HCT116 (cell line): ENCODE results near the gene PARP6. TPM values are rescaled to one million over a fixed set of nuclear protein-coding genes. Genes with fewer than 3 reads are reported as not detected.

Experiments
- ATAC-seq: fragments of 200-7000 bp; cut with Tn5 transposase; 2 replicates; pipeline ENCODE4 v1.9.1; 2020; ENCODE audit warnings: mild to moderate bottlenecking, moderate library complexity
- BruUV-seq: library from RNA; stranded (reverse); fragments of 400-500 nt; replicated peaks from 2 replicates; lab custom pipeline; 2021; lab: Mats Ljungman, UMichigan
- CTCF ChIA-PET: fragments of 300-600 bp; sonication (Branson Sonifier 250); formaldehyde crosslinking; loops from one replicate; lab custom pipeline; 2021; ENCODE audit warnings: antibody characterized with exemption; lab: Charles Lee
- POLR2A ChIA-PET: fragments of 300-600, 350-600 bp; sonication (Branson Sonifier 250); formaldehyde crosslinking; loops from one replicate; lab custom pipeline; 2021; ENCODE audit warnings: antibody characterized with exemption; lab: Charles Lee
- RAD21 ChIA-PET, 2 experiments: fragments of 300-600 bp; sonication (Branson Sonifier 250); formaldehyde crosslinking; loops; one replicate each; lab custom pipeline; 2023; ENCODE audit warnings: low total read pairs in 2 of 2; ENCODE audit not compliant: uncharacterized antibody in 2 of 2, unreplicated experiment in 2 of 2, low non-redundant PET in 1 of 2; lab: Charles Lee
- DNase-seq: peaks from one replicate; pipeline ENCODE4 v3.0.0-alpha.2; 2010; ENCODE audit warnings: low read depth, low spot score
- H2AFZ ChIP-seq: fragments of 200-600 bp; shearing (Covaris generic), sonication (generic); 2 replicates; pipeline ENCODE4 v1.6.1; 2017; ENCODE audit warnings: low read depth, mixed run types, mixed read lengths, antibody characterized with exemption, low read length; ENCODE audit not compliant: poor library complexity, severe bottlenecking
- H3K27ac ChIP-seq: 2 replicates; pipeline ENCODE4 v1.5.1; 2012; ENCODE audit warnings: low read depth, low read length
- H3K27me3 ChIP-seq: fragments of 200-600 bp; sonication (generic); 2 replicates; pipeline ENCODE4 v1.6.1; 2016; ENCODE audit warnings: mixed run types, low read length, mixed read lengths; ENCODE audit not compliant: insufficient read depth
- H3K36me3 ChIP-seq, 2 experiments: fragments of 200-500 bp in 1 of 2; fragments of 200-600 bp in 1 of 2; sonication (Bioruptor generic) in 1 of 2; sonication (generic) in 1 of 2; 2 replicates each; pipeline versions ENCODE4 v1.5.1 to v1.6.1; 2014 to 2016; ENCODE audit warnings: low read length in 2 of 2, inconsistent platforms in 1 of 2, mixed read lengths in 1 of 2, mixed run types in 1 of 2; ENCODE audit not compliant: insufficient read depth in 2 of 2, control insufficient read depth in 1 of 2
- H3K4me1 ChIP-seq, 2 experiments: fragments of 200-600 bp in 1 of 2; sonication (generic) in 1 of 2; 2 replicates each; pipeline versions ENCODE4 v1.5.1 to v1.6.1; 2012 to 2017; ENCODE audit warnings: low read length in 2 of 2, inconsistent platforms in 1 of 2, mild to moderate bottlenecking in 1 of 2, mixed read lengths in 1 of 2, mixed run types in 1 of 2, moderate library complexity in 1 of 2; ENCODE audit not compliant: insufficient read depth in 2 of 2, control insufficient read depth in 1 of 2
- H3K4me2 ChIP-seq: fragments of 200-600 bp; sonication (generic); 2 replicates; pipeline ENCODE4 v1.6.1; 2017; ENCODE audit warnings: mixed run types, low read length, mixed read lengths
- H3K4me3 ChIP-seq, 2 experiments: fragments of 200-600 bp in 1 of 2; sonication (generic) in 1 of 2; replicated peaks in 1 of 2; 2 replicates each; pipeline ENCODE4 v1.5.1; 2011 to 2016; ENCODE audit warnings: low read length in 2 of 2, control low read depth in 1 of 2, low read depth in 1 of 2, mild to moderate bottlenecking in 1 of 2, mixed read lengths in 1 of 2, mixed run types in 1 of 2
- H3K79me2 ChIP-seq: fragments of 200-600 bp; sonication (generic); 2 replicates; pipeline ENCODE4 v1.6.1; 2017; ENCODE audit warnings: mild to moderate bottlenecking, mixed run types, low read length, moderate library complexity, mixed read lengths; ENCODE audit not compliant: insufficient read depth
- H3K9ac ChIP-seq: fragments of 200-600 bp; sonication (generic); 2 replicates; pipeline ENCODE4 v1.6.1; 2016; ENCODE audit warnings: low read length, mixed read lengths
- H3K9me2 ChIP-seq: fragments of 200-600 bp; sonication (generic), shearing (Covaris generic); 2 replicates; pipeline ENCODE4 v1.6.1; 2017; ENCODE audit warnings: mixed run types, mild to moderate bottlenecking, moderate library complexity; ENCODE audit not compliant: insufficient read depth
- H3K9me3 ChIP-seq, 2 experiments: fragments of 200-500 bp in 1 of 2; fragments of 200-600 bp in 1 of 2; sonication (Bioruptor generic) in 1 of 2; sonication (generic) in 1 of 2; 2 replicates each; pipeline ENCODE4 v1.6.1; 2014 to 2017; ENCODE audit warnings: low read length in 2 of 2, mixed read lengths in 2 of 2, inconsistent platforms in 1 of 2, low read depth in 1 of 2, mild to moderate bottlenecking in 1 of 2, mixed run types in 1 of 2, moderate library complexity in 1 of 2; ENCODE audit not compliant: control insufficient read depth in 1 of 2, insufficient read depth in 1 of 2
- H4K20me1 ChIP-seq: fragments of 200-600 bp; sonication (generic), shearing (Covaris generic); 2 replicates; pipeline ENCODE4 v1.6.1; 2017; ENCODE audit warnings: mixed run types, mild to moderate bottlenecking, moderate library complexity; ENCODE audit not compliant: insufficient read depth
- CEBPB ChIP-seq: IDR thresholded peaks from 2 replicates; pipeline ENCODE4 v1.6.1; 2012; ENCODE audit warnings: low read depth
- EGR1 ChIP-seq: IDR thresholded peaks from 2 replicates; pipeline ENCODE4 v1.6.1; 2012; ENCODE audit warnings: low read depth
- ELF1 ChIP-seq: IDR thresholded peaks from 2 replicates; pipeline ENCODE4 v1.6.1; 2012; ENCODE audit warnings: low read depth, borderline replicate concordance
- EZH2phosphoT487 ChIP-seq: fragments of 200-600 bp; IDR thresholded peaks from 2 replicates; pipeline ENCODE4 v1.6.1; 2018; ENCODE audit warnings: antibody characterized with exemption, borderline replicate concordance
- FOSL1 ChIP-seq: IDR thresholded peaks from 2 replicates; pipeline ENCODE4 v1.6.1; 2012; ENCODE audit warnings: low read depth
- JUND ChIP-seq: IDR thresholded peaks from 2 replicates; pipeline ENCODE4 v1.6.1; 2012
- RAD21 ChIP-seq: IDR thresholded peaks from 2 replicates; pipeline ENCODE4 v1.6.1; 2012; ENCODE audit warnings: low read depth, mild to moderate bottlenecking
- SIN3A ChIP-seq: IDR thresholded peaks from 2 replicates; pipeline ENCODE4 v1.6.1; 2012; ENCODE audit warnings: low read depth
- SP1 ChIP-seq: IDR thresholded peaks from 2 replicates; pipeline ENCODE4 v1.6.1; 2012; ENCODE audit warnings: low read depth
- TCF7L2 ChIP-seq: IDR thresholded peaks from 2 replicates; pipeline ENCODE4 v1.7.0; 2011; ENCODE audit warnings: borderline replicate concordance, inconsistent platforms; ENCODE audit not compliant: insufficient read depth, insufficient read length; ENCODE audit errors: extremely low read depth
- YY1 ChIP-seq: IDR thresholded peaks from 2 replicates; pipeline ENCODE4 v1.6.1; 2011; ENCODE audit warnings: low read length, low read depth, moderate library complexity, mild to moderate bottlenecking; ENCODE audit not compliant: insufficient replicate concordance; ENCODE audit errors: extremely low read depth
- ZFX ChIP-seq: fragments of 450-650 bp; IDR thresholded peaks from 2 replicates; pipeline ENCODE4 v1.6.1; 2017
- intact Hi-C: fragments of 100-400 bp; cut with micrococcal nuclease; formaldehyde crosslinking; loops from 2 replicates; pipeline ENCODE4 v1.10.0; 2022
- total RNA-seq: library from RNA; stranded (reverse); gene quantifications from one replicate; pipeline ENCODE4 v1.2.1, GENCODE V29; 2021; ENCODE audit not compliant: unreplicated experiment
- TF ChIP-seq, protein P1 (sequence below): IDR thresholded peaks from 2 replicates; pipeline ENCODE4 v1.6.1; 2012; ENCODE audit warnings: low read depth
- TF ChIP-seq, protein P2 (sequence below), 3 experiments: fragments of 200-600 bp in 1 of 3; sonication (generic) in 1 of 3; IDR thresholded peaks in 2 of 3; conservative IDR thresholded peaks in 1 of 3; 2 replicates each; pipeline ENCODE4 v1.5.1; 2012 to 2017; ENCODE audit warnings: low read depth in 2 of 3, low read length in 2 of 3, antibody characterized with exemption in 1 of 3, borderline replicate concordance in 1 of 3, control low read depth in 1 of 3, mild to moderate bottlenecking in 1 of 3, mixed read lengths in 1 of 3, mixed run types in 1 of 3, moderate library complexity in 1 of 3; ENCODE audit not compliant: insufficient read depth in 1 of 3

Gene PARP6
- total RNA-seq, 1 experiment from 2014 or later = 67.9 TPM

DNA sequence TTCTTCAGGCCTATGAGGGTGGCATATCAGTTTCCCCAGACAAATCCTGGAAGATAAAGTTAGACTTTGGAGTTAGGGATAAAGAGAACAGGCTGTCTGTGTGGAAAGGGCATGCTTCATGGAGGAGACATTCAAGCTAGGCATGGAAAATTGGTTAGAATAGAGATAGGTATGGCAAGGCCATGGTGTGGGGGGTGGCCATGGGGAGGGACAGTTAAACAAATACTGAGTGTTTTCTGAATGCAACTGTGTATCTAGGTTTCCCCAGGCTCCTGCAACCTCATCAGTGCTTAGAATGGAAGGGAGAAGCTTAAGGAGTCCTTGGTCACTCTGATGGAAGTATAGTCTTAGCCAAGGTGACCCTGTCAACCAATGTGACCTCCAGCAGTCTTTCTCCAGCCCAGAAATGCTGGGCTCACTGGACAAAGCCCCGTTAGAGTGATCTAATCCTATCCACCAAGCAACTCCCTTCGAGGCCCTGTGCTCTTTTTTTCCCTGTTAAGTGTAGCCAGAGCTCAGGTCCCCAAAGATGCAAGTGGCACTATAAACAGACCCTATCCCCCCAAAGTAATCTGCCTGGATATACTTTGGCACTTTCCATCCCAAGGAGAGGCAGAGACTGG is 35.9 kb downstream of the PARP6 start:
- ChIA-PET POLR2A (interaction anchor here (4.9 kb wide), 1 partner anchor 9 kb away, joined by 48 read pairs; no protein-coding TSS in a partner anchor), CTCF (interaction anchor here (2.4 kb wide), 1 partner anchor 10 kb away, joined by 6 read pairs; no protein-coding TSS in a partner anchor), RAD21 (no interaction called here)
- peaks cover 31 to 51% of the 10 kb centered on the region in 2 experiments for H3K4me1 ChIP-seq
- peak overlapping the region; percentile 73 for H3K4me2 ChIP-seq
- BruUV-seq = no TSS peak
- no peaks in the 10 kb centered on the region for H3K9me3 ChIP-seq
- H3K79me2 ChIP-seq = peaks cover 19% of the 10 kb centered on the region
- peak overlapping the region; percentile 63 for H3K9ac ChIP-seq
- no peaks in the 10 kb centered on the region for H3K9me2 ChIP-seq
- no peaks in the 10 kb centered on the region for H3K27me3 ChIP-seq
- peak overlapping the region; percentile 93 for H3K27ac ChIP-seq
- ATAC-seq (no peak), DNase-seq (no peak)
- H3K36me3 ChIP-seq = peaks cover 2 to 8% of the 10 kb centered on the region in 2 experiments; a peak in 2 of 4 replicates
- TF ChIP-seq ZFX = no peak
- TF ChIP-seq, protein P1, sequence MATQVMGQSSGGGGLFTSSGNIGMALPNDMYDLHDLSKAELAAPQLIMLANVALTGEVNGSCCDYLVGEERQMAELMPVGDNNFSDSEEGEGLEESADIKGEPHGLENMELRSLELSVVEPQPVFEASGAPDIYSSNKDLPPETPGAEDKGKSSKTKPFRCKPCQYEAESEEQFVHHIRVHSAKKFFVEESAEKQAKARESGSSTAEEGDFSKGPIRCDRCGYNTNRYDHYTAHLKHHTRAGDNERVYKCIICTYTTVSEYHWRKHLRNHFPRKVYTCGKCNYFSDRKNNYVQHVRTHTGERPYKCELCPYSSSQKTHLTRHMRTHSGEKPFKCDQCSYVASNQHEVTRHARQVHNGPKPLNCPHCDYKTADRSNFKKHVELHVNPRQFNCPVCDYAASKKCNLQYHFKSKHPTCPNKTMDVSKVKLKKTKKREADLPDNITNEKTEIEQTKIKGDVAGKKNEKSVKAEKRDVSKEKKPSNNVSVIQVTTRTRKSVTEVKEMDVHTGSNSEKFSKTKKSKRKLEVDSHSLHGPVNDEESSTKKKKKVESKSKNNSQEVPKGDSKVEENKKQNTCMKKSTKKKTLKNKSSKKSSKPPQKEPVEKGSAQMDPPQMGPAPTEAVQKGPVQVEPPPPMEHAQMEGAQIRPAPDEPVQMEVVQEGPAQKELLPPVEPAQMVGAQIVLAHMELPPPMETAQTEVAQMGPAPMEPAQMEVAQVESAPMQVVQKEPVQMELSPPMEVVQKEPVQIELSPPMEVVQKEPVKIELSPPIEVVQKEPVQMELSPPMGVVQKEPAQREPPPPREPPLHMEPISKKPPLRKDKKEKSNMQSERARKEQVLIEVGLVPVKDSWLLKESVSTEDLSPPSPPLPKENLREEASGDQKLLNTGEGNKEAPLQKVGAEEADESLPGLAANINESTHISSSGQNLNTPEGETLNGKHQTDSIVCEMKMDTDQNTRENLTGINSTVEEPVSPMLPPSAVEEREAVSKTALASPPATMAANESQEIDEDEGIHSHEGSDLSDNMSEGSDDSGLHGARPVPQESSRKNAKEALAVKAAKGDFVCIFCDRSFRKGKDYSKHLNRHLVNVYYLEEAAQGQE = no peak
- TF ChIP-seq, protein P2, sequence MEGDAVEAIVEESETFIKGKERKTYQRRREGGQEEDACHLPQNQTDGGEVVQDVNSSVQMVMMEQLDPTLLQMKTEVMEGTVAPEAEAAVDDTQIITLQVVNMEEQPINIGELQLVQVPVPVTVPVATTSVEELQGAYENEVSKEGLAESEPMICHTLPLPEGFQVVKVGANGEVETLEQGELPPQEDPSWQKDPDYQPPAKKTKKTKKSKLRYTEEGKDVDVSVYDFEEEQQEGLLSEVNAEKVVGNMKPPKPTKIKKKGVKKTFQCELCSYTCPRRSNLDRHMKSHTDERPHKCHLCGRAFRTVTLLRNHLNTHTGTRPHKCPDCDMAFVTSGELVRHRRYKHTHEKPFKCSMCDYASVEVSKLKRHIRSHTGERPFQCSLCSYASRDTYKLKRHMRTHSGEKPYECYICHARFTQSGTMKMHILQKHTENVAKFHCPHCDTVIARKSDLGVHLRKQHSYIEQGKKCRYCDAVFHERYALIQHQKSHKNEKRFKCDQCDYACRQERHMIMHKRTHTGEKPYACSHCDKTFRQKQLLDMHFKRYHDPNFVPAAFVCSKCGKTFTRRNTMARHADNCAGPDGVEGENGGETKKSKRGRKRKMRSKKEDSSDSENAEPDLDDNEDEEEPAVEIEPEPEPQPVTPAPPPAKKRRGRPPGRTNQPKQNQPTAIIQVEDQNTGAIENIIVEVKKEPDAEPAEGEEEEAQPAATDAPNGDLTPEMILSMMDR (IDR thresholded peaks at IDR 0.05 in 2 of 3, conservative IDR thresholded peaks at IDR 0.05 in 1 of 3; ENCODE audit: borderline replicate concordance in 1 of 3, insufficient read depth in 1 of 3, low read depth in 2 of 3, low read length in 2 of 3) = no peak
- TF ChIP-seq RAD21 = no peak
- TF ChIP-seq YY1 = no peak
- no peak for TF ChIP-seq EZH2phosphoT487
- TF ChIP-seq FOSL1 = no peak
- TF ChIP-seq TCF7L2 = no peak
- TF ChIP-seq EGR1 = no peak
- TF ChIP-seq JUND = no peak
- TF ChIP-seq ELF1 = no peak
- TF ChIP-seq SIN3A = no peak
- TF ChIP-seq CEBPB = no peak
- no peak for TF ChIP-seq SP1
- no peak overlapping the region for H2AFZ ChIP-seq
- H3K4me3 ChIP-seq = peak overlapping the region; percentile 52 to 62
- intact Hi-C loops = loop anchor here (10.0 kb wide), 1 partner anchor 238 kb away; the partner anchor contains the start of gene ARIH1
- no peaks in the 10 kb centered on the region for H4K20me1 ChIP-seq
